Measurements from ENCODE around the gene SERPINA3.

DNA sequence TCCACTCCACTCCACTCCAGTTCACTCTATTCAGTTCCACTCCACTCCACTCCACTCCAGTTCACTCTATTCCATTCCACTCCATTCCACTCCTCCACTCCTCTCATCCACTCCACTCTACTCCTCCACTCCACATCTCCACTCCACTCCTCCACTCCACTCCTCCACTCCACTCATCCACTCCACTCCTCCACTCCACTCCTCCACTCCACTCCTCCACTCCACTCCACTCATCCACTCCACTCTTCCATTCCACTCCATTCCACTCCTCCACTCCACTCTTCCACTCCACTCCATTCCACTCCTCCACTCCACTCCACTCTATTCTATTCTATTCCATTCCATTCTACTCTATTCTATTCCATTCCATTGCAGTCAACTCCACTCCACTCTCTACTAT lies 21.1 kb upstream of the SERPINA3 start:
- TF ChIP-seq, protein P1, sequence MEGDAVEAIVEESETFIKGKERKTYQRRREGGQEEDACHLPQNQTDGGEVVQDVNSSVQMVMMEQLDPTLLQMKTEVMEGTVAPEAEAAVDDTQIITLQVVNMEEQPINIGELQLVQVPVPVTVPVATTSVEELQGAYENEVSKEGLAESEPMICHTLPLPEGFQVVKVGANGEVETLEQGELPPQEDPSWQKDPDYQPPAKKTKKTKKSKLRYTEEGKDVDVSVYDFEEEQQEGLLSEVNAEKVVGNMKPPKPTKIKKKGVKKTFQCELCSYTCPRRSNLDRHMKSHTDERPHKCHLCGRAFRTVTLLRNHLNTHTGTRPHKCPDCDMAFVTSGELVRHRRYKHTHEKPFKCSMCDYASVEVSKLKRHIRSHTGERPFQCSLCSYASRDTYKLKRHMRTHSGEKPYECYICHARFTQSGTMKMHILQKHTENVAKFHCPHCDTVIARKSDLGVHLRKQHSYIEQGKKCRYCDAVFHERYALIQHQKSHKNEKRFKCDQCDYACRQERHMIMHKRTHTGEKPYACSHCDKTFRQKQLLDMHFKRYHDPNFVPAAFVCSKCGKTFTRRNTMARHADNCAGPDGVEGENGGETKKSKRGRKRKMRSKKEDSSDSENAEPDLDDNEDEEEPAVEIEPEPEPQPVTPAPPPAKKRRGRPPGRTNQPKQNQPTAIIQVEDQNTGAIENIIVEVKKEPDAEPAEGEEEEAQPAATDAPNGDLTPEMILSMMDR (conservative IDR thresholded peaks at IDR 0.05 in 1 of 2, IDR thresholded peaks at IDR 0.05 in 1 of 2; ENCODE audit: low read depth in 1 of 2, low read length in 2 of 2), result no peak
- TF ChIP-seq EZH2 (IDR thresholded peaks at IDR 0.05; ENCODE audit: low read length, missing control alignments), result no peak
